Panc1 (cell line): Measurements from ENCODE around the gene KCND3. TPM values are rescaled to one million over a fixed set of nuclear protein-coding genes. Genes with fewer than 3 reads are reported as not detected.

Source experiments
- ATAC-seq: fragments of 200-7000 bp; cut with Tn5 transposase; 2 replicates; pipeline ENCODE4 v1.9.1; 2020; ENCODE audit warnings: mild to moderate bottlenecking, moderate library complexity
- BruUV-seq: library from RNA; stranded (reverse); fragments of 400-500 nt; replicated peaks from 2 replicates; lab custom pipeline; 2021; lab: Mats Ljungman, UMichigan
- CTCF ChIA-PET: fragments of 300-600 bp; sonication (Branson Sonifier 250); formaldehyde crosslinking; loops from one replicate; lab custom pipeline; 2022; ENCODE audit warnings: antibody characterized with exemption; lab: Charles Lee
- POLR2A ChIA-PET: fragments of 300-600 bp; sonication (Branson Sonifier 250); formaldehyde crosslinking; loops from one replicate; lab custom pipeline; 2022; ENCODE audit warnings: antibody characterized with exemption; lab: Charles Lee
- DNase-seq: peaks from one replicate; pipeline ENCODE4 v3.0.0-alpha.2; 2010; ENCODE audit warnings: low read depth, low spot score
- H3K27ac ChIP-seq: 2 replicates; pipeline ENCODE4 v1.5.1; 2011; ENCODE audit warnings: mild to moderate bottlenecking, low read length, inconsistent platforms
- H3K27me3 ChIP-seq: fragments of 200-500 bp; sonication (Bioruptor generic); 2 replicates; pipeline ENCODE4 v1.6.0; 2014; ENCODE audit warnings: low read length, inconsistent platforms; ENCODE audit not compliant: control insufficient read depth, insufficient read depth
- H3K36me3 ChIP-seq: fragments of 200-500 bp; sonication (Bioruptor generic); 2 replicates; pipeline ENCODE4 v1.5.1; 2014; ENCODE audit warnings: inconsistent platforms, mild to moderate bottlenecking, low read length, moderate library complexity; ENCODE audit not compliant: control insufficient read depth, insufficient read depth
- H3K4me1 ChIP-seq: 2 replicates; pipeline ENCODE4 v1.5.1; 2011; ENCODE audit warnings: inconsistent platforms, mild to moderate bottlenecking, low read length, moderate library complexity; ENCODE audit not compliant: control insufficient read depth, insufficient read depth
- H3K4me3 ChIP-seq, 2 experiments: 2 replicates each; pipeline ENCODE4 v1.5.1; 2011 to 2012; ENCODE audit warnings: low read depth in 2 of 2, low read length in 2 of 2, mild to moderate bottlenecking in 2 of 2, inconsistent platforms in 1 of 2, moderate library complexity in 1 of 2
- H3K9me3 ChIP-seq: fragments of 200-500 bp; sonication (Bioruptor generic); 2 replicates; pipeline ENCODE4 v1.5.1; 2014; ENCODE audit warnings: low read depth, mild to moderate bottlenecking, inconsistent platforms, low read length, moderate library complexity; ENCODE audit not compliant: control insufficient read depth, insufficient read depth
- CTCF ChIP-seq: fragments of 450-650 bp; IDR thresholded peaks from 2 replicates; pipeline ENCODE4 v1.5.1; 2017; ENCODE audit warnings: mild to moderate bottlenecking
- POLR2AphosphoS5 ChIP-seq: IDR thresholded peaks from 2 replicates; pipeline ENCODE4 v1.6.1; 2012; ENCODE audit warnings: mild to moderate bottlenecking, low read depth, low read length, moderate library complexity
- REST ChIP-seq, 2 experiments: IDR thresholded peaks; 2 replicates each; pipeline ENCODE4 v1.6.1; 2011 to 2012; ENCODE audit warnings: low read depth in 2 of 2, control low read depth in 1 of 2, low read length in 1 of 2, mild to moderate bottlenecking in 1 of 2, moderate library complexity in 1 of 2; ENCODE audit not compliant: insufficient read depth in 1 of 2
- SIN3A ChIP-seq: IDR thresholded peaks from 2 replicates; pipeline ENCODE4 v1.6.1; 2012; ENCODE audit warnings: low read depth, mild to moderate bottlenecking, low read length, moderate library complexity, borderline replicate concordance; ENCODE audit not compliant: insufficient read depth
- TCF7L2 ChIP-seq: IDR thresholded peaks from 2 replicates; pipeline ENCODE4 v1.6.1; 2011; ENCODE audit warnings: mild to moderate bottlenecking, low read depth, low read length, inconsistent platforms
- in situ Hi-C: cut with HindIII; loops from 2 replicates; pipeline ENCODE4 v1.10.0; 2016; ENCODE audit warnings: low sequenced_read_pairs, low pct_unique_long_range_greater_than_20kb
- intact Hi-C: fragments of 100-400 bp; cut with micrococcal nuclease; formaldehyde crosslinking; loops from one replicate; pipeline ENCODE4 v1.10.0; 2022; ENCODE audit not compliant: unreplicated experiment
- total RNA-seq: library from RNA; stranded (reverse); gene quantifications from one replicate; pipeline ENCODE4 v1.2.1, GENCODE V29; 2021; ENCODE audit not compliant: unreplicated experiment

The KCND3 gene
- total RNA-seq, 1 experiment from 2014 or later, result not detected

- CTCF ChIA-PET, result interaction anchor here (0.7 kb wide), 1 partner anchor 398 kb away, joined by 6 read pairs; no protein-coding TSS in a partner anchor
- H3K27me3 ChIP-seq, result peaks cover 3% of the 10 kb centered on the region; the same call in 1 of the 2 replicates
- TF ChIP-seq CTCF (no peak), POLR2AphosphoS5 (no peak), SIN3A (no peak), TCF7L2 (no peak), REST (IDR thresholded peaks at IDR 0.05; ENCODE audit: insufficient read depth in 1 of 2, low read depth in 2 of 2, low read length in 1 of 2) (no peak)
- POLR2A ChIA-PET, result no interaction called here
- no peak overlapping the region for H3K4me3 ChIP-seq
- BruUV-seq, result no TSS peak
- no peaks in the 10 kb centered on the region for H3K36me3 ChIP-seq
- intact Hi-C loops (no loop called here), in situ Hi-C loops (no loop called here)
- ATAC-seq (no peak), DNase-seq (no peak)
- H3K27ac ChIP-seq, result no peak overlapping the region
- H3K9me3 ChIP-seq, result no peaks in the 10 kb centered on the region
- H3K4me1 ChIP-seq, result no peaks in the 10 kb centered on the region
Observed at GRCh38 chr1:111971396-111971795, 18.1 kb downstream of the KCND3 start.

- Histone ChIP-seq H3K27me3 (no peaks in the 10 kb centered on the region), H3K27ac (no peak overlapping the region)
Observed at GRCh38 chr1:111968511-111968910, 21.0 kb downstream of the KCND3 start.

More at GRCh38 chr1:111968511-111968910, 21.0 kb downstream of the KCND3 start:
- in situ Hi-C loops (no loop called here), intact Hi-C loops (no loop called here)
- TF ChIP-seq SIN3A (no peak), POLR2AphosphoS5 (no peak), CTCF (no peak), REST (IDR thresholded peaks at IDR 0.05; ENCODE audit: insufficient read depth in 1 of 2, low read depth in 2 of 2, low read length in 1 of 2) (no peak), TCF7L2 (no peak)
- no peaks in the 10 kb centered on the region for H3K4me1 ChIP-seq
- no peak overlapping the region for H3K4me3 ChIP-seq
- no peak for ATAC-seq
- BruUV-seq, result no TSS peak
- H3K9me3 ChIP-seq, result no peaks in the 10 kb centered on the region
- ChIA-PET CTCF (no interaction called here), POLR2A (no interaction called here)
- H3K36me3 ChIP-seq, result no peaks in the 10 kb centered on the region
- DNase-seq, result no peak
